ENCODE data around the gene SLC38A10. TPM values are rescaled to one million over a fixed set of nuclear protein-coding genes. Genes with fewer than 3 reads are reported as not detected.

SLC38A10 gene
- total RNA-seq, 1 donor from 2014 or later, result 97.1 TPM

DNA sequence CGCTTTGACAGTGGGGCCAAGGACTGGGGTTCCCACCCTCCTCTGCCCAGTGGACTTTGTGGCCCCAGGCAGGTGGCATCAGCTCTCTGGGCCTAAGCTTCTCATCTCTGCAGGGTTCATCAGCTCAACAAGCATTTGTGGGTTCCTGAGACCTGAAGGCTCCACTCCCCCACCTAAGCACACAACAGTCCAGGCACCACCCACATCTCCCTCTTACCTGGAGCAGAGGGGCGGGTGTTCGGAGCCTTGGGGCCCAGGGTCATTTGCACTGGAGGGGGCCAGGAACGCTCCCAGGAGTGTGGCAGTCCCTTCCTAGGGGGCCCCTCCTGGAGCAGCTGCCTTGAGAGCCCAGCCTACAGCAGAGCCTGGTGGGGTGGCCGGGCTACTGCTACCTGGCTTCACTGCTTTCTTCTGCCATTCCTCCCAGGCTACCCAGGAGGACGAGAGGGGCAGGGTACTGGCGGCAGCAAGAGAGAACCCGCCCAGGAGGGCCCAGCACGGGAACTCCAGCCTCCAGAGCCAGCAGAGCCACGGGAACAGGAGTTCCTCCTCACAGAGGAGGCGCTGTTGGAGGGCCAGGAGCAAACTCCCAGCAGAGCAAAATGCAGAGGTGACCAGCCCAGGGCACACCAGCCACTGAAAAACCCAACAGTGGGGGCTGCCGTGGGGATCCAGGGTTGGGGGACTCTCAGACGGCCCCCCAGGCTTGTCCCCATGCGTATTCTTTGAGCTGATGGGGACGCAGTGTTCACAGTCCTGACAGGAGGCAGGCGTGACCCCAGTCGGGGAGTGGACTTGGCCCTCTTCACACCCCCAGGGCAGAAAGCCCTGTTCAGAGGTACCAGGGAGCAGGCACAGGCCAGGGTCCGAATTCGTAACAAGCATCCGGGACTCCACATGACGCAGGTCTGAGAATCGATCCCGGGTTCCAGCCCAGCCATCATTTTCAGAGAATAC is 35.1 kb upstream of the SLC38A10 start:
- ATAC-seq (ENCODE audit: low read depth), result no peak
- H3K4me1 Mint-ChIP-seq, result peaks cover 4% of the 10 kb centered on the region
- intact Hi-C loops (cut with micrococcal nuclease), result no loop called here
- H3K27me3 Mint-ChIP-seq, result peaks cover 15% of the 10 kb centered on the region
- TF ChIP-seq, protein P1, sequence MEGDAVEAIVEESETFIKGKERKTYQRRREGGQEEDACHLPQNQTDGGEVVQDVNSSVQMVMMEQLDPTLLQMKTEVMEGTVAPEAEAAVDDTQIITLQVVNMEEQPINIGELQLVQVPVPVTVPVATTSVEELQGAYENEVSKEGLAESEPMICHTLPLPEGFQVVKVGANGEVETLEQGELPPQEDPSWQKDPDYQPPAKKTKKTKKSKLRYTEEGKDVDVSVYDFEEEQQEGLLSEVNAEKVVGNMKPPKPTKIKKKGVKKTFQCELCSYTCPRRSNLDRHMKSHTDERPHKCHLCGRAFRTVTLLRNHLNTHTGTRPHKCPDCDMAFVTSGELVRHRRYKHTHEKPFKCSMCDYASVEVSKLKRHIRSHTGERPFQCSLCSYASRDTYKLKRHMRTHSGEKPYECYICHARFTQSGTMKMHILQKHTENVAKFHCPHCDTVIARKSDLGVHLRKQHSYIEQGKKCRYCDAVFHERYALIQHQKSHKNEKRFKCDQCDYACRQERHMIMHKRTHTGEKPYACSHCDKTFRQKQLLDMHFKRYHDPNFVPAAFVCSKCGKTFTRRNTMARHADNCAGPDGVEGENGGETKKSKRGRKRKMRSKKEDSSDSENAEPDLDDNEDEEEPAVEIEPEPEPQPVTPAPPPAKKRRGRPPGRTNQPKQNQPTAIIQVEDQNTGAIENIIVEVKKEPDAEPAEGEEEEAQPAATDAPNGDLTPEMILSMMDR (IDR thresholded peaks at IDR 0.05), result no peak
- H3K27ac Mint-ChIP-seq, result no peak overlapping the region
- DNase-seq, result no peak
- ChIA-PET CTCF (no interaction called here), POLR2A (no interaction called here)
- no peaks in the 10 kb centered on the region for H3K36me3 Mint-ChIP-seq (ENCODE audit: low read depth)
- no peak overlapping the region for H3K4me3 Mint-ChIP-seq
- H3K9me3 Mint-ChIP-seq, result no peaks in the 10 kb centered on the region

- no peak overlapping the region for H3K4me3 Mint-ChIP-seq
- ATAC-seq (ENCODE audit: low read depth), result no peak
Measured at GRCh38 chr17:81328978-81329926, 34.1 kb upstream of the SLC38A10 start.

GRCh38 chr17:81328489-81328888 is 33.4 kb upstream of the SLC38A10 start:
- no peak overlapping the region for H3K27ac Mint-ChIP-seq
- no peak for ATAC-seq (ENCODE audit: low read depth)
- no peaks in the 10 kb centered on the region for H3K36me3 Mint-ChIP-seq (ENCODE audit: low read depth)
- no peak overlapping the region for H3K4me3 Mint-ChIP-seq
- POLR2A ChIA-PET, result no interaction called here
- no peaks in the 10 kb centered on the region for H3K9me3 Mint-ChIP-seq
- CTCF ChIA-PET, result no interaction called here
- peaks cover 4% of the 10 kb centered on the region for H3K4me1 Mint-ChIP-seq
- TF ChIP-seq, protein P1 (IDR thresholded peaks at IDR 0.05), result no peak
- intact Hi-C loops (cut with micrococcal nuclease), result no loop called here
- no peak for DNase-seq
- peaks cover 11% of the 10 kb centered on the region for H3K27me3 Mint-ChIP-seq

More at GRCh38 chr17:81328978-81329926, 34.1 kb upstream of the SLC38A10 start:
- DNase-seq, result no peak
- Mint-ChIP-seq H3K4me1 (peaks cover 4% of the 10 kb centered on the region), H3K27ac (no peak overlapping the region), H3K27me3 (peaks cover 15% of the 10 kb centered on the region), H3K9me3 (no peaks in the 10 kb centered on the region), H3K36me3 (ENCODE audit: low read depth) (no peaks in the 10 kb centered on the region)
- TF ChIP-seq, protein P1 (IDR thresholded peaks at IDR 0.05), result no peak
- ChIA-PET CTCF (no interaction called here), POLR2A (no interaction called here)
- intact Hi-C loops (cut with micrococcal nuclease), result no loop called here

DNA sequence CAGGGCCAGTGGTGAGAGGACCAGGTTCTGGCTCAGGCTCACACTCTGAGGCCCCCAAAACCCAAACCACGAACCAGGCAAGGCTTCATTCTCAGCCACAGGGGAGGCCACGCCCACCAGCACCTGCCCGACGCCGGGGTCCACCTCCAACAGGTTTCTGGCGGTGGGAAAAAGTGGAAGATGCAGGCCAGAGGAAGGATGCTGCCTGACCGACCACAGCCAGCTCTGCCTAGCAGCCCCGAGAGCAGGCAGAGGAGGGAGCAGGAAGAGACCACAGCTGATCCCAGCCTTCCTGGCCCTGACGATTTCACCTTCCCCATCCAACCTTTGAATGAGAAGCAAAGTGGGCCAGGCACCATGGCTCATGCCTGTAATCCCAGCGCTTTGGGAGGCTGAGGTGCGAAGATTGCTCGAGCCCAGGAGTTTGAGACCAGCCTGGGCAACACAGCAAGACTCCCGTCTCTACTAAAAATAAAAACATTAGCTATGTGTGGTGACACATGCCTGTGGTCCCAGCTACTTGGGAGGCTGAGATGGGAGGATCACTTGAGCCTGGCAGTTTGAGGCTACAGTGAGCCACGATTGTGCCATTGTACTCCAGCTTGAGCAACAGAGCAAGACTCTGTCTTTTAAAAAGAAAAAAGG is 30.7 kb upstream of the SLC38A10 start:
- no peak overlapping the region for H3K4me3 Mint-ChIP-seq
- peaks cover 2% of the 10 kb centered on the region for H3K27me3 Mint-ChIP-seq
- ATAC-seq (ENCODE audit: low read depth) (no peak), DNase-seq (no peak)
- no peaks in the 10 kb centered on the region for H3K36me3 Mint-ChIP-seq (ENCODE audit: low read depth)
- CTCF ChIA-PET, result interaction anchor here (0.6 kb wide), 1 partner anchor 276 kb away, joined by 3 read pairs; no protein-coding TSS in a partner anchor
- intact Hi-C loops (cut with micrococcal nuclease), result no loop called here
- TF ChIP-seq, protein P1 (IDR thresholded peaks at IDR 0.05), result no peak
- POLR2A ChIA-PET, result no interaction called here
- no peaks in the 10 kb centered on the region for H3K9me3 Mint-ChIP-seq
- H3K27ac Mint-ChIP-seq, result no peak overlapping the region
- peaks cover 4% of the 10 kb centered on the region for H3K4me1 Mint-ChIP-seq

Measured in activated B cell treated with CpG ODN at 0.5 μM for 24 hours (primary cell).